Measurements from ENCODE around the gene TSPAN7.

Gene TSPAN7

DNA sequence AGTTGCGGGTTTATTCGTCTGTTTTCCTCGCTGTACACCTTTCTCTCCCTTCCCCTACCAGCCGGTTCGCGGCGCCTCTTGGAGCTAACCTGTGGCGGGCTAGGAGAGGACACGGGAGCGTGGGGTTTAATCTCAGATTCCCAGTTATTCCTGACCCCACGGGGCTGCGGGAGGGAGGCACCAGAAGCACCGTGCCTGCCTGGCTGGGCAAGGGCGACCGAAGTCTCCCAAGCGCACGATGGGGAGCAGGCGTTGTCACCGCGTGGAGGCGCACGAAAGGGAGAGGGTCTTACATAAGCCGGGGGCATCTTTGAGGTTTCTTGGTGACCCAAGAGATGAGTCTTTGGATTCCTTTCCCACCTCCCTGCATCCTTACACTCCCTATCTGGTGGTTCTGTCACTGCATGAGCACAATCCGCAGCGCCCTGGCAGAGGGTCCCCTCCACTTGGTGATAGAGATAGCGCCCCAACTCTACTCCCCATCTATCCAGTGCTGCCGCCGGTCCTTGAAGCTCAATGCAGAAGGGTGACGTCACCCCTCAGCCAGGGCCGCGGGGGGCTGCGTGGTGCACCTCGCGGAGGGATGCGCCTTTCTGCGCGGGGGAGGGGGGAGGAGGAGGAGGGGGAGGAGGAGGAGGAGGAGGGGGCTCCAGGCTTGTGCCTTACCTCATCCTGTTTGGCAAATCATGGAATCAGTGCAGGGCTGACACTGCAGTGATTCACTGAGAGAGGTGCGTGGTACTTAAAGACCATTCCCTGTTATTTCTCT, 793 bp downstream of the TSPAN7 start:
- no peak overlapping the region for H3K14ac ChIP-seq (ENCODE audit: low read length)
- no peak overlapping the region for H3K9ac ChIP-seq (ENCODE audit: low read length)
- no peak overlapping the region for H2AFZ ChIP-seq (ENCODE audit: insufficient read depth, low read length, poor library complexity)
- WGBS (ENCODE audit: extremely low coverage, insufficient coverage, insufficient read length): no CpG with 5 or more reads among the region's 38 CpGs
- no peaks in the 10 kb centered on the region for H3K36me3 ChIP-seq (ENCODE audit: control insufficient read depth in 1 of 2, insufficient read depth in 2 of 2, low read length in 2 of 2)
- H2BK12ac ChIP-seq (ENCODE audit: low read length): no peak overlapping the region
- no peaks in the 10 kb centered on the region for H3K9me3 ChIP-seq (ENCODE audit: insufficient read depth, low read depth, low read length)
- H3K79me1 ChIP-seq (ENCODE audit: low read length): no peaks in the 10 kb centered on the region
- no peak overlapping the region for H3K23ac ChIP-seq (ENCODE audit: low read length)
- no peak overlapping the region for H3K4ac ChIP-seq (ENCODE audit: low read depth, low read length)
- H2AK5ac ChIP-seq (ENCODE audit: low read length): no peak overlapping the region
- no peak overlapping the region for H4K12ac ChIP-seq (ENCODE audit: low read depth, low read length)
- DNase-seq: no peak
- no peak overlapping the region for H3K27ac ChIP-seq (ENCODE audit: low read depth, low read length)
- H2BK5ac ChIP-seq (ENCODE audit: low read depth, low read length, poor library complexity): no peak overlapping the region
- peak overlapping the region; percentile 88 for H3K4me2 ChIP-seq (ENCODE audit: low read length)
- no peak overlapping the region for H4K91ac ChIP-seq (ENCODE audit: low read depth, low read length)
- H3K18ac ChIP-seq (ENCODE audit: low read length): no peak overlapping the region
- H3K27me3 ChIP-seq (ENCODE audit: insufficient read depth, low read length): peaks cover 3% of the 10 kb centered on the region
- no peak overlapping the region for H3K4me3 ChIP-seq (ENCODE audit: low read depth, low read length)
- H2BK120ac ChIP-seq (ENCODE audit: insufficient read depth, low read length, poor library complexity): no peak overlapping the region
- H3K79me2 ChIP-seq (ENCODE audit: control insufficient read depth, insufficient read depth, low read length, poor library complexity): no peaks in the 10 kb centered on the region
- H3K4me1 ChIP-seq (ENCODE audit: control insufficient read depth in 1 of 2, insufficient read depth in 2 of 2, low read length in 2 of 2): peaks cover 4% of the 10 kb centered on the region in 2 experiments
- no peak overlapping the region for H4K8ac ChIP-seq (ENCODE audit: low read depth, low read length)

DNA sequence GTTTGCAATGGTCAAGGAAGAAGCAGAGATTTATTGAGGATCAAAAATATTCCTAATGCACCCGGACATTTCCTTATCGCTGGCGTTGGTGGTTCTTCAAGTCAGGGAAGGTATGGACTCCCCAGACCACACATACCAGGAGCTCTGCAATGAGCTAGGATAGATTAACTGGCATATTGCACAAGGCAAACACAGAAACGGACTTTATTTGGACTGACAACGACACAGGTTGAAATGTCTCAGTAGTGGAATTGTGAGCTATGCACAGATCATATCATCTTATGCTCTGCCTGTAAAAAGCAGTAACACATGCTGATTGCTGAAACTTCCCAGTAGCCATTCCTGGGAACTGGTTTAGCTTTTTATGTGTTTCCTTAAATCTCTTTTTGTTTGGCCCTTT, 1.7 kb downstream of the TSPAN7 start:
- Histone ChIP-seq H3K23ac (ENCODE audit: low read length) (no peak overlapping the region), H3K36me3 (ENCODE audit: control insufficient read depth in 1 of 2, insufficient read depth in 2 of 2, low read length in 2 of 2) (no peaks in the 10 kb centered on the region), H3K4me2 (ENCODE audit: low read length) (no peak overlapping the region), H4K8ac (ENCODE audit: low read depth, low read length) (no peak overlapping the region), H3K4ac (ENCODE audit: low read depth, low read length) (no peak overlapping the region), H3K79me1 (ENCODE audit: low read length) (no peaks in the 10 kb centered on the region), H2AFZ (ENCODE audit: insufficient read depth, low read length, poor library complexity) (no peak overlapping the region), H3K14ac (ENCODE audit: low read length) (no peak overlapping the region), H2BK120ac (ENCODE audit: insufficient read depth, low read length, poor library complexity) (no peak overlapping the region), H3K9ac (ENCODE audit: low read length) (no peak overlapping the region), H3K79me2 (ENCODE audit: control insufficient read depth, insufficient read depth, low read length, poor library complexity) (no peaks in the 10 kb centered on the region), H3K27ac (ENCODE audit: low read depth, low read length) (no peak overlapping the region), H3K9me3 (ENCODE audit: insufficient read depth, low read depth, low read length) (no peaks in the 10 kb centered on the region), H4K91ac (ENCODE audit: low read depth, low read length) (no peak overlapping the region), H3K4me3 (ENCODE audit: low read depth, low read length) (no peak overlapping the region), H3K27me3 (ENCODE audit: insufficient read depth, low read length) (peaks cover 3% of the 10 kb centered on the region), H3K4me1 (ENCODE audit: control insufficient read depth in 1 of 2, insufficient read depth in 2 of 2, low read length in 2 of 2) (peaks cover 4% of the 10 kb centered on the region in 2 experiments), H3K18ac (ENCODE audit: low read length) (no peak overlapping the region), H2BK5ac (ENCODE audit: low read depth, low read length, poor library complexity) (no peak overlapping the region), H4K12ac (ENCODE audit: low read depth, low read length) (no peak overlapping the region), H2AK5ac (ENCODE audit: low read length) (no peak overlapping the region), H2BK12ac (ENCODE audit: low read length) (no peak overlapping the region)
- peak in 1 of 2 donors; percentile 4 for DNase-seq
- WGBS (ENCODE audit: extremely low coverage, insufficient coverage, insufficient read length): no CpG with 5 or more reads among the region's 5 CpGs

DNA sequence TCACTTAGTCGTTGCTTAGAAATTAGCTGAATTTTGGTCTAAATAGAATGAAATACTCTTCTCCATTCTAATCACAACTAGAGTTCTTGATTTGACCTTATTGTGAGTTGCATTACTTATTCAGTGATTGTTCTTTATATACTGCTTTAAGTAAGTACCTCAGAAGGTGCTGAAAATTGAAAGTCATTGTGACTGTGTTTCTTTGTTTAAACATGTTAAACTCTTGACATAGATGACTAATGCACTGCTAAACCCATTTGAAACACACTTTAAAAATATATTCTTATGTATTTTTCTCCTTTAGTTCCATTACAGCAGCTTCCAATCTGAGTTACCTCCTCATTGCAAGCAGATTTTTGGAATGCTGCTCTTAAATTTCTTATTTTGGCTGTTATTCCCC, 9.1 kb downstream of the TSPAN7 start:
- Histone ChIP-seq H4K8ac (ENCODE audit: low read depth, low read length) (no peak overlapping the region), H2AK5ac (ENCODE audit: low read length) (no peak overlapping the region), H2AFZ (ENCODE audit: insufficient read depth, low read length, poor library complexity) (no peak overlapping the region), H4K91ac (ENCODE audit: low read depth, low read length) (no peak overlapping the region), H2BK5ac (ENCODE audit: low read depth, low read length, poor library complexity) (no peak overlapping the region), H2BK12ac (ENCODE audit: low read length) (no peak overlapping the region), H3K18ac (ENCODE audit: low read length) (no peak overlapping the region), H3K27me3 (ENCODE audit: insufficient read depth, low read length) (no peaks in the 10 kb centered on the region), H3K4me1 (ENCODE audit: control insufficient read depth in 1 of 2, insufficient read depth in 2 of 2, low read length in 2 of 2) (no peaks in the 10 kb centered on the region), H3K4me3 (ENCODE audit: low read depth, low read length) (no peak overlapping the region), H3K79me2 (ENCODE audit: control insufficient read depth, insufficient read depth, low read length, poor library complexity) (no peaks in the 10 kb centered on the region), H3K4me2 (ENCODE audit: low read length) (no peak overlapping the region), H3K27ac (ENCODE audit: low read depth, low read length) (no peak overlapping the region), H2BK120ac (ENCODE audit: insufficient read depth, low read length, poor library complexity) (no peak overlapping the region), H3K9me3 (ENCODE audit: insufficient read depth, low read depth, low read length) (no peaks in the 10 kb centered on the region), H3K4ac (ENCODE audit: low read depth, low read length) (no peak overlapping the region), H3K9ac (ENCODE audit: low read length) (no peak overlapping the region), H3K23ac (ENCODE audit: low read length) (no peak overlapping the region), H3K14ac (ENCODE audit: low read length) (no peak overlapping the region), H4K12ac (ENCODE audit: low read depth, low read length) (no peak overlapping the region), H3K79me1 (ENCODE audit: low read length) (no peaks in the 10 kb centered on the region), H3K36me3 (ENCODE audit: control insufficient read depth in 1 of 2, insufficient read depth in 2 of 2, low read length in 2 of 2) (no peaks in the 10 kb centered on the region)
- DNase-seq: no peak
- WGBS (ENCODE audit: extremely low coverage, insufficient coverage, insufficient read length): no CpG with 5 or more reads among the region's 1 CpG

DNA sequence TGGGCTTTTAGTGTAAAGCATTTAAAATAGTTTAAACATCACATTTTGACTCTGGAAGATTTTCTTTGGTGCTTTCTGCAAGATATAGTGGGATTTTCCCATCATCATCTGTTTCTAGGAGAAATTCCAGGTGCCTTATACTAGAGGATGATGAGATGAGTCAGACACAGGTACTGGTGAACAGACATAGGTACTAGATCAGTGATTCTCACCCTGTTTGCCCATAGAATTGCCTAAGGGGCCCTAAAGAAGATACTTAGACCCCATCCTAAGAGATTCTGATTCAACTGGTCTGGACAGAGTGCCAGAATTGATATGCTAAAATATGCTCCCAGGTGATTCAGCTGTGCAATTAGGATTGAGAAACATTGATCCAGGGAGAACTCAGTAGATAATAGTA, 9.7 kb downstream of the TSPAN7 start:
- Histone ChIP-seq H4K12ac (ENCODE audit: low read depth, low read length) (no peak overlapping the region), H2AK5ac (ENCODE audit: low read length) (no peak overlapping the region), H4K8ac (ENCODE audit: low read depth, low read length) (no peak overlapping the region), H4K91ac (ENCODE audit: low read depth, low read length) (no peak overlapping the region), H3K18ac (ENCODE audit: low read length) (no peak overlapping the region), H3K4me2 (ENCODE audit: low read length) (no peak overlapping the region), H3K27ac (ENCODE audit: low read depth, low read length) (no peak overlapping the region), H3K9me3 (ENCODE audit: insufficient read depth, low read depth, low read length) (no peaks in the 10 kb centered on the region), H2BK12ac (ENCODE audit: low read length) (no peak overlapping the region), H2BK120ac (ENCODE audit: insufficient read depth, low read length, poor library complexity) (no peak overlapping the region), H3K14ac (ENCODE audit: low read length) (no peak overlapping the region), H3K27me3 (ENCODE audit: insufficient read depth, low read length) (no peaks in the 10 kb centered on the region), H2BK5ac (ENCODE audit: low read depth, low read length, poor library complexity) (no peak overlapping the region), H3K9ac (ENCODE audit: low read length) (no peak overlapping the region), H3K23ac (ENCODE audit: low read length) (no peak overlapping the region), H3K36me3 (ENCODE audit: control insufficient read depth in 1 of 2, insufficient read depth in 2 of 2, low read length in 2 of 2) (no peaks in the 10 kb centered on the region), H3K4ac (ENCODE audit: low read depth, low read length) (no peak overlapping the region), H3K79me1 (ENCODE audit: low read length) (no peaks in the 10 kb centered on the region), H2AFZ (ENCODE audit: insufficient read depth, low read length, poor library complexity) (no peak overlapping the region), H3K4me3 (ENCODE audit: low read depth, low read length) (no peak overlapping the region), H3K79me2 (ENCODE audit: control insufficient read depth, insufficient read depth, low read length, poor library complexity) (no peaks in the 10 kb centered on the region), H3K4me1 (ENCODE audit: control insufficient read depth in 1 of 2, insufficient read depth in 2 of 2, low read length in 2 of 2) (no peaks in the 10 kb centered on the region)
- no peak for DNase-seq

Data from trophoblast cell (in vitro differentiated cells and primary cell).